Keratinocyte (primary cell): ENCODE results near the gene LILRB2. TPM values are rescaled to one million over a fixed set of nuclear protein-coding genes. Genes with fewer than 3 reads are reported as not detected.
"Not testable (repeated sequence)": the region's sequence is repeated elsewhere in the genome, so short reads cannot be mapped to it uniquely, and the experiment has no call there.

Source experiments
- DNase-seq: peaks from one replicate; pipeline ENCODE4 v3.0.0-alpha.2; 2011; ENCODE audit warnings: low read depth, missing footprints, low spot score
- FAIRE-seq: peaks from 2 replicates; lab custom pipeline; 2011; peaks lifted over from hg19 to GRCh38; lab: Jason Lieb, UNC
- H2AFZ ChIP-seq: 2 replicates; pipeline ENCODE4 v1.6.0; 2012; ENCODE audit warnings: low read length, control low read depth, inconsistent platforms; ENCODE audit not compliant: control insufficient read depth
- H3K27ac ChIP-seq: 2 replicates; pipeline ENCODE4 v1.5.1; 2011; ENCODE audit warnings: low read length; ENCODE audit not compliant: control insufficient read depth, insufficient read depth
- H3K27me3 ChIP-seq: 3 replicates; pipeline ENCODE4 v1.6.0; 2011; ENCODE audit warnings: low read length; ENCODE audit not compliant: control insufficient read depth, insufficient read depth; ENCODE audit errors: extremely low read depth
- H3K36me3 ChIP-seq, 2 experiments: 2 replicates in 1 of 2; 3 replicates in 1 of 2; pipeline ENCODE4 v1.5.1; 2011; ENCODE audit warnings: low read length in 2 of 2, mild to moderate bottlenecking in 1 of 2; ENCODE audit not compliant: control insufficient read depth in 2 of 2, insufficient read depth in 2 of 2; ENCODE audit errors: extremely low read depth in 1 of 2
- H3K4me1 ChIP-seq: 3 replicates; pipeline ENCODE4 v1.5.1; 2011; ENCODE audit warnings: low read length; ENCODE audit not compliant: control insufficient read depth, insufficient read depth; ENCODE audit errors: extremely low read depth
- H3K4me2 ChIP-seq: 3 replicates; pipeline ENCODE4 v1.6.0; 2011; ENCODE audit warnings: low read depth, low read length; ENCODE audit not compliant: control insufficient read depth, insufficient read depth; ENCODE audit errors: extremely low read depth
- H3K4me3 ChIP-seq, 3 experiments: fragments of 200-600 bp in 1 of 3; sonication (generic) in 1 of 3; 2 replicates in 2 of 3; 3 replicates in 1 of 3; pipeline ENCODE4 v1.5.1; 2011 to 2016; ENCODE audit warnings: low read length in 3 of 3, mild to moderate bottlenecking in 3 of 3, control low read depth in 2 of 3, inconsistent platforms in 1 of 3, low read depth in 1 of 3, mixed read lengths in 1 of 3, mixed run types in 1 of 3, moderate library complexity in 1 of 3; ENCODE audit not compliant: control insufficient read depth in 2 of 3, insufficient read depth in 2 of 3; ENCODE audit errors: extremely low read depth in 1 of 3
- H3K79me2 ChIP-seq: 2 replicates; pipeline ENCODE4 v1.6.0; 2012; ENCODE audit warnings: low read length; ENCODE audit not compliant: control insufficient read depth, insufficient read depth
- H3K9ac ChIP-seq: 3 replicates; pipeline ENCODE4 v1.6.0; 2011; ENCODE audit warnings: low read length; ENCODE audit not compliant: control insufficient read depth, insufficient read depth; ENCODE audit errors: extremely low read depth
- H3K9me1 ChIP-seq: 3 replicates; pipeline ENCODE4 v1.6.0; 2011; ENCODE audit warnings: low read length; ENCODE audit not compliant: control insufficient read depth, insufficient read depth; ENCODE audit errors: extremely low read depth
- H3K9me3 ChIP-seq: 2 replicates; pipeline ENCODE4 v1.5.1; 2012; ENCODE audit warnings: low read depth, low read length; ENCODE audit not compliant: control insufficient read depth
- H4K20me1 ChIP-seq: 3 replicates; pipeline ENCODE4 v1.6.0; 2011; ENCODE audit warnings: low read length; ENCODE audit not compliant: control insufficient read depth, insufficient read depth; ENCODE audit errors: extremely low read depth
- EZH2 ChIP-seq: IDR thresholded peaks from one replicate; pipeline ENCODE4 v1.6.1; 2012; ENCODE audit warnings: inconsistent platforms, mild to moderate bottlenecking, low read length, moderate library complexity
- dilution Hi-C: fragments of 300-500 bp; cut with MboI; formaldehyde crosslinking; loops from one replicate; pipeline ENCODE4 v1.7.0; 2020; ENCODE audit warnings: low sequenced_read_pairs; ENCODE audit not compliant: extremely low pct_ligation_motif_present
- polyA plus RNA-seq, 5 experiments: library from polyadenylated mRNA; depleted of rRNA in 3 of 5; stranded (reverse) in 3 of 5; stranded (forward) in 1 of 5; unstranded in 1 of 5; fragments of >200 nt; gene quantifications; 1 replicate in 1 of 5; 2 replicates in 3 of 5; 3 replicates in 1 of 5; pipeline versions ENCODE4 v1.2.1 to v1.2.3, GENCODE V29; 2011 to 2012; ENCODE audit warnings: missing spikeins in 2 of 5, low read depth in 1 of 5, low replicate concordance in 1 of 5
- small RNA-seq, 3 experiments: library from RNA; depleted of rRNA; stranded (forward); fragments of <200 nt; gene quantifications; one replicate each; pipeline ENCODE3, GENCODE V24; 2012; ENCODE audit warnings: low read depth in 3 of 3, low replicate concordance in 1 of 3; ENCODE audit not compliant: insufficient read length in 3 of 3
- TF ChIP-seq, protein P1 (sequence below), 3 experiments: IDR thresholded peaks in 1 of 3; conservative IDR thresholded peaks in 1 of 3; optimal IDR thresholded peaks in 1 of 3; 2 replicates in 2 of 3; 3 replicates in 1 of 3; pipeline versions ENCODE3 to v1.5.1; 2011; ENCODE audit warnings: low read length in 3 of 3, mild to moderate bottlenecking in 3 of 3, moderate library complexity in 2 of 3, control low read depth in 1 of 3, inconsistent platforms in 1 of 3; ENCODE audit not compliant: insufficient read depth in 2 of 3; ENCODE audit errors: extremely low read depth in 1 of 3

LILRB2 gene
- polyA plus RNA-seq, 1 donor (not counting 4 experiments of a cell fraction or from before 2014, with no cell fraction given), result not detected

DNA sequence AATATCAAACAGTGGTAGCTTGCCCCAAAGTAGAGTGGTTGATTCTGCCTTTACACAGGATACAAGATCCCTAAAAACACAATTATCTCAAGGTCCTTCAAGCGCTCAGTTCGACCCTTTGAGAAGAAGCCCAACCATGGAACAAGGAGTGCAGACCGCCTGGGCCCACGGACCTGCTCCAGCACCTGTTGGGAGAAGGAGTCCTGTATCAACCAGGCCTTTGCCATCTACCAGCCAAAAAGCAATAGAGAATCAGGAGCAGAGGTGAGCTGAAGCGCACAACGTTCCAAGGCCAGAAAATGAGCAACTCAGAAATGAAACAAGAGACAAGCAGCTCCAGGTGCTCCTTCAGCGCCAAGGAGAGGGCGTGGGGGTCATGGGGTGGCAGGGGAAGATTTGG lies 51.8 kb downstream of the LILRB2 start:
- Histone ChIP-seq H3K36me3 (no peaks in the 10 kb centered on the region), H2AFZ (no peak overlapping the region), H3K27me3 (no peaks in the 10 kb centered on the region), H3K9ac (no peak overlapping the region), H3K4me3 (no peak overlapping the region), H3K27ac (no peak overlapping the region), H3K4me1 (no peaks in the 10 kb centered on the region), H3K9me3 (no peaks in the 10 kb centered on the region), H4K20me1 (no peaks in the 10 kb centered on the region), H3K79me2 (no peaks in the 10 kb centered on the region), H3K4me2 (no peak overlapping the region), H3K9me1 (no peaks in the 10 kb centered on the region)
- FAIRE-seq, result no peak
- dilution Hi-C loops, result no loop called here
- no peak for DNase-seq
- no peak for TF ChIP-seq EZH2
- TF ChIP-seq, protein P1, sequence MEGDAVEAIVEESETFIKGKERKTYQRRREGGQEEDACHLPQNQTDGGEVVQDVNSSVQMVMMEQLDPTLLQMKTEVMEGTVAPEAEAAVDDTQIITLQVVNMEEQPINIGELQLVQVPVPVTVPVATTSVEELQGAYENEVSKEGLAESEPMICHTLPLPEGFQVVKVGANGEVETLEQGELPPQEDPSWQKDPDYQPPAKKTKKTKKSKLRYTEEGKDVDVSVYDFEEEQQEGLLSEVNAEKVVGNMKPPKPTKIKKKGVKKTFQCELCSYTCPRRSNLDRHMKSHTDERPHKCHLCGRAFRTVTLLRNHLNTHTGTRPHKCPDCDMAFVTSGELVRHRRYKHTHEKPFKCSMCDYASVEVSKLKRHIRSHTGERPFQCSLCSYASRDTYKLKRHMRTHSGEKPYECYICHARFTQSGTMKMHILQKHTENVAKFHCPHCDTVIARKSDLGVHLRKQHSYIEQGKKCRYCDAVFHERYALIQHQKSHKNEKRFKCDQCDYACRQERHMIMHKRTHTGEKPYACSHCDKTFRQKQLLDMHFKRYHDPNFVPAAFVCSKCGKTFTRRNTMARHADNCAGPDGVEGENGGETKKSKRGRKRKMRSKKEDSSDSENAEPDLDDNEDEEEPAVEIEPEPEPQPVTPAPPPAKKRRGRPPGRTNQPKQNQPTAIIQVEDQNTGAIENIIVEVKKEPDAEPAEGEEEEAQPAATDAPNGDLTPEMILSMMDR (optimal IDR thresholded peaks at IDR 0.05 in 1 of 3, IDR thresholded peaks at IDR 0.05 in 1 of 3, conservative IDR thresholded peaks at IDR 0.05 in 1 of 3; ENCODE audit: extremely low read depth in 1 of 3, insufficient read depth in 2 of 3, low read length in 3 of 3), result no peak

DNA sequence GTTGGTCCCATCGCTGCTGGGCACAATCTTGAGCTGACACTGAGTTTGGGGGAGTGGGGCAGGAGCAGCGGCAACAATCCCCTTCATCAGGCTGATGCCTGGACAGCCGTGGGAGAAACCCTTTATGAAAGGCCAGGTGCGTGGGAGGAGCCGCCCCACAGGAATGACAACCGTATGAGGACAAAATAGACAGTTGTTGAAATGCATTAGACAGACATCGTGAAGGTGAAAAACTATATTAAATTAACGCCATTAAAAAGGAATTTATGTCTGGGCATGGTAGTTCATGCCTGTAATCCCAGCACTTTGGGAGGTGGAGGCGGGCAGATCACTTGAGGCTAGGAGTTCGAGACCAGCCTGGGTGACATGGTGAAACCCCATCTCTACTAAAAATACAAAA lies 56.3 kb downstream of the LILRB2 start:
- H3K27ac ChIP-seq, H3K79me2 ChIP-seq, dilution Hi-C loops, H3K36me3 ChIP-seq, DNase-seq, H3K9me1 ChIP-seq, H3K9ac ChIP-seq, H3K4me1 ChIP-seq, H2AFZ ChIP-seq, H3K27me3 ChIP-seq, H3K4me2 ChIP-seq, FAIRE-seq, H3K9me3 ChIP-seq, H3K4me3 ChIP-seq, H4K20me1 ChIP-seq: not testable (repeated sequence)

DNA sequence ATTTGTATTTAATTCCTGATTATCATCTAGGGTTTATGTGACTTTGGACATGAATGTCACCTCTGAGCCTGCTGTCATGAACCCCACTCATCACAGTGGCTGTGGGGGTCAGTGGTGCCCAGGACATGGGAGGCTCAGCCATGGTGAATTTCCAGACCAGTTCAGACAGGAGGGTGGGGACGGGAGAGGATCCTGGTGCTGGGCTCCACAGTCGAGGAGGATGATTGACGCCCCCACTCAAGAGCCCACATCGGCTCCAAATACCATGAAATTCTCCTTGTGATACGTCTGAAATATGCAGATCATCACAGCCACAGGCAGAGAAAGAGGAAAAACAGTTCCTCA lies 57.0 kb downstream of the LILRB2 start:
- FAIRE-seq, H3K4me1 ChIP-seq, H3K27ac ChIP-seq, H3K27me3 ChIP-seq, dilution Hi-C loops, H4K20me1 ChIP-seq, H3K9ac ChIP-seq, H3K79me2 ChIP-seq, H3K4me3 ChIP-seq, H3K9me1 ChIP-seq, H3K4me2 ChIP-seq, H2AFZ ChIP-seq, DNase-seq, H3K9me3 ChIP-seq, H3K36me3 ChIP-seq: not testable (repeated sequence)

Small RNA genes within 50 kb of the gene (small RNA-seq; reads per million reads assigned to genes)
- gene AC245884.12 (0 reads per million in 3 experiments), gene MIR4752 (0 reads per million in 3 experiments), gene RNU6-1307P (0 reads per million in 3 experiments)

Other genes with a start within 250 kb of the LILRB2 start
- not detected in 3 replicates for gene VSTM1, start 217.2 kb downstream of the LILRB2 start, polyA plus RNA-seq
- gene TARM1, start 199.7 kb downstream of the LILRB2 start, polyA plus RNA-seq, result not detected in 3 replicates
- gene OSCAR, start 180.3 kb downstream of the LILRB2 start, polyA plus RNA-seq, result 0.12 to 0.32 TPM (median 0.14 TPM) in 3 replicates
- gene NDUFA3, start 178.3 kb downstream of the LILRB2 start, polyA plus RNA-seq, result 41.9 to 61.4 TPM (median 44.5 TPM) in 3 replicates
- gene TFPT, start 165.5 kb downstream of the LILRB2 start, polyA plus RNA-seq, result 6.8 to 9.2 TPM (median 7.8 TPM) in 3 replicates
- 25.7 to 56.9 TPM (median 42.2 TPM) in 3 replicates for gene PRPF31, start 165.4 kb downstream of the LILRB2 start, polyA plus RNA-seq
- gene CNOT3, start 143.3 kb downstream of the LILRB2 start, polyA plus RNA-seq, result 4.1 to 15.0 TPM (median 8.6 TPM) in 3 replicates
- 2.0 to 4.0 TPM (median 3.4 TPM) in 3 replicates for gene LENG1, start 121.4 kb downstream of the LILRB2 start, polyA plus RNA-seq
- 1.5 to 2.2 TPM (median 1.8 TPM) in 3 replicates for gene TMC4, start 108.0 kb downstream of the LILRB2 start, polyA plus RNA-seq
- 41.3 to 70.2 TPM (median 62.7 TPM) in 3 replicates for gene MBOAT7, start 91.5 kb downstream of the LILRB2 start, polyA plus RNA-seq
- gene TSEN34, start 89.8 kb downstream of the LILRB2 start, polyA plus RNA-seq, result 36.5 to 49.7 TPM (median 40.5 TPM) in 3 replicates
- 1,666 to 2,598 TPM (median 1,866 TPM) in 3 replicates for gene RPS9, start 80.3 kb downstream of the LILRB2 start, polyA plus RNA-seq
- not detected in 3 replicates for gene LILRB3, start 58.1 kb downstream of the LILRB2 start, polyA plus RNA-seq
- not detected in 3 replicates for gene LILRA6, start 38.3 kb downstream of the LILRB2 start, polyA plus RNA-seq
- gene LILRB5, start 23.8 kb downstream of the LILRB2 start, polyA plus RNA-seq, result not detected in 3 replicates
- not detected in 3 replicates for gene LILRA5, start 32.1 kb upstream of the LILRB2 start, polyA plus RNA-seq
- not detected in 3 replicates for gene LILRA4, start 58.1 kb upstream of the LILRB2 start, polyA plus RNA-seq
- gene LAIR1, start 83.8 kb upstream of the LILRB2 start, polyA plus RNA-seq, result not detected in 3 replicates
- 0.05 to 0.13 TPM in 2 of 3 replicates, not detected in the other for gene TTYH1, start 134.4 kb upstream of the LILRB2 start, polyA plus RNA-seq
- 29.4 to 75.6 TPM (median 33.4 TPM) in 3 replicates for gene LENG8, start 168.1 kb upstream of the LILRB2 start, polyA plus RNA-seq
- 1.3 to 2.2 TPM (median 2.1 TPM) in 3 replicates for gene LENG9, start 182.7 kb upstream of the LILRB2 start, polyA plus RNA-seq
- gene CDC42EP5, start 192.2 kb upstream of the LILRB2 start, polyA plus RNA-seq, result 8.6 to 16.4 TPM (median 9.4 TPM) in 3 replicates
- not detected in 3 replicates for gene LAIR2, start 221.7 kb upstream of the LILRB2 start, polyA plus RNA-seq